HEK293 (cell line): ENCODE results near the gene ASXL2.

Source experiments
- CTCF ChIP-seq: fragments of 450-650 bp; formaldehyde crosslinking; IDR thresholded peaks from 2 replicates; pipeline ENCODE4 v1.5.1; 2016; ENCODE audit warnings: missing biosample characterization, missing genetic modification characterization
- MYNN ChIP-seq: fragments of 450-650 bp; formaldehyde crosslinking; IDR thresholded peaks from 2 replicates; pipeline ENCODE4 v1.5.1; 2016; ENCODE audit warnings: missing biosample characterization, missing genetic modification characterization, borderline replicate concordance
- PRDM10 ChIP-seq: fragments of 450-650 bp; formaldehyde crosslinking; IDR thresholded peaks from 2 replicates; pipeline ENCODE4 v1.5.1; 2016; ENCODE audit warnings: missing biosample characterization, missing genetic modification characterization
- SETDB1 ChIP-seq: IDR thresholded peaks from one replicate; pipeline ENCODE4 v1.6.1; 2017; ENCODE audit warnings: mild to moderate bottlenecking, low read length, moderate library complexity, mixed read lengths; ENCODE audit not compliant: insufficient read length
- ZBTB20 ChIP-seq: fragments of 450-650 bp; formaldehyde crosslinking; IDR thresholded peaks from 2 replicates; pipeline ENCODE4 v1.5.1; 2016; ENCODE audit warnings: missing biosample characterization, missing genetic modification characterization
- ZBTB49 ChIP-seq: fragments of 450-650 bp; formaldehyde crosslinking; IDR thresholded peaks from 2 replicates; pipeline ENCODE4 v1.5.1; 2016; ENCODE audit warnings: missing biosample characterization, missing genetic modification characterization, low read depth
- ZFP41 ChIP-seq: fragments of 450-650 bp; formaldehyde crosslinking; IDR thresholded peaks from 2 replicates; pipeline ENCODE4 v1.5.1; 2016; ENCODE audit warnings: missing biosample characterization, missing genetic modification characterization, borderline replicate concordance
- ZNF274 ChIP-seq, 2 experiments: fragments of 200-500 bp in 1 of 2; fragments of 450-650 bp in 1 of 2; sonication (Bioruptor generic) in 1 of 2; formaldehyde crosslinking in 1 of 2; IDR thresholded peaks; 2 replicates each; pipeline versions ENCODE4 v1.5.1 to v1.6.1; 2014 to 2016; ENCODE audit warnings: borderline replicate concordance in 1 of 2, inconsistent platforms in 1 of 2, low read length in 1 of 2, missing biosample characterization in 1 of 2, missing genetic modification characterization in 1 of 2
- ZNF610 ChIP-seq: fragments of 450-650 bp; formaldehyde crosslinking; IDR thresholded peaks from 2 replicates; pipeline ENCODE4 v1.5.1; 2016; ENCODE audit warnings: missing biosample characterization, missing genetic modification characterization, borderline replicate concordance
- ZNF747 ChIP-seq: fragments of 450-650 bp; formaldehyde crosslinking; IDR thresholded peaks from 2 replicates; pipeline ENCODE4 v1.5.1; 2016; ENCODE audit warnings: missing biosample characterization, missing genetic modification characterization
- TF ChIP-seq, protein P1 (sequence below): fragments of 450-650 bp; formaldehyde crosslinking; IDR thresholded peaks from 2 replicates; pipeline ENCODE4 v1.5.1; 2017; ENCODE audit warnings: missing biosample characterization, missing genetic modification characterization
- TF ChIP-seq, protein P2 (sequence below): fragments of 450-650 bp; formaldehyde crosslinking; IDR thresholded peaks from 2 replicates; pipeline ENCODE4 v1.5.1; 2017; ENCODE audit warnings: missing biosample characterization, missing genetic modification characterization
- TF ChIP-seq, protein P3 (sequence below): fragments of 450-650 bp; formaldehyde crosslinking; IDR thresholded peaks from 2 replicates; pipeline ENCODE4 v1.5.1; 2016; ENCODE audit warnings: missing biosample characterization, missing genetic modification characterization

- TF ChIP-seq, protein P1, sequence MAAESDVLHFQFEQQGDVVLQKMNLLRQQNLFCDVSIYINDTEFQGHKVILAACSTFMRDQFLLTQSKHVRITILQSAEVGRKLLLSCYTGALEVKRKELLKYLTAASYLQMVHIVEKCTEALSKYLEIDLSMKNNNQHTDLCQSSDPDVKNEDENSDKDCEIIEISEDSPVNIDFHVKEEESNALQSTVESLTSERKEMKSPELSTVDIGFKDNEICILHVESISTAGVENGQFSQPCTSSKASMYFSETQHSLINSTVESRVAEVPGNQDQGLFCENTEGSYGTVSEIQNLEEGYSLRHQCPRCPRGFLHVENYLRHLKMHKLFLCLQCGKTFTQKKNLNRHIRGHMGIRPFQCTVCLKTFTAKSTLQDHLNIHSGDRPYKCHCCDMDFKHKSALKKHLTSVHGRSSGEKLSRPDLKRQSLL (tag by site-specific recombination) = no peak
- TF ChIP-seq CTCF (tag by site-specific recombination) (no peak), ZNF610 (tag by site-specific recombination) (no peak), ZNF747 (tag by site-specific recombination) (no peak), ZFP41 (tag by site-specific recombination) (no peak), PRDM10 (tag by site-specific recombination) (no peak), ZBTB49 (tag by site-specific recombination) (no peak), ZBTB20 (tag by site-specific recombination) (no peak), MYNN (tag by site-specific recombination) (no peak), ZNF274 (IDR thresholded peaks at IDR 0.05; ENCODE audit: low read length) (no peak), ZNF274 (tag by site-specific recombination; IDR thresholded peaks at IDR 0.05; ENCODE audit: borderline replicate concordance) (no peak), SETDB1 (no peak)
- TF ChIP-seq, protein P2, sequence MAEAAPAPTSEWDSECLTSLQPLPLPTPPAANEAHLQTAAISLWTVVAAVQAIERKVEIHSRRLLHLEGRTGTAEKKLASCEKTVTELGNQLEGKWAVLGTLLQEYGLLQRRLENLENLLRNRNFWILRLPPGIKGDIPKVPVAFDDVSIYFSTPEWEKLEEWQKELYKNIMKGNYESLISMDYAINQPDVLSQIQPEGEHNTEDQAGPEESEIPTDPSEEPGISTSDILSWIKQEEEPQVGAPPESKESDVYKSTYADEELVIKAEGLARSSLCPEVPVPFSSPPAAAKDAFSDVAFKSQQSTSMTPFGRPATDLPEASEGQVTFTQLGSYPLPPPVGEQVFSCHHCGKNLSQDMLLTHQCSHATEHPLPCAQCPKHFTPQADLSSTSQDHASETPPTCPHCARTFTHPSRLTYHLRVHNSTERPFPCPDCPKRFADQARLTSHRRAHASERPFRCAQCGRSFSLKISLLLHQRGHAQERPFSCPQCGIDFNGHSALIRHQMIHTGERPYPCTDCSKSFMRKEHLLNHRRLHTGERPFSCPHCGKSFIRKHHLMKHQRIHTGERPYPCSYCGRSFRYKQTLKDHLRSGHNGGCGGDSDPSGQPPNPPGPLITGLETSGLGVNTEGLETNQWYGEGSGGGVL (tag by site-specific recombination) = no peak
- TF ChIP-seq, protein P3, sequence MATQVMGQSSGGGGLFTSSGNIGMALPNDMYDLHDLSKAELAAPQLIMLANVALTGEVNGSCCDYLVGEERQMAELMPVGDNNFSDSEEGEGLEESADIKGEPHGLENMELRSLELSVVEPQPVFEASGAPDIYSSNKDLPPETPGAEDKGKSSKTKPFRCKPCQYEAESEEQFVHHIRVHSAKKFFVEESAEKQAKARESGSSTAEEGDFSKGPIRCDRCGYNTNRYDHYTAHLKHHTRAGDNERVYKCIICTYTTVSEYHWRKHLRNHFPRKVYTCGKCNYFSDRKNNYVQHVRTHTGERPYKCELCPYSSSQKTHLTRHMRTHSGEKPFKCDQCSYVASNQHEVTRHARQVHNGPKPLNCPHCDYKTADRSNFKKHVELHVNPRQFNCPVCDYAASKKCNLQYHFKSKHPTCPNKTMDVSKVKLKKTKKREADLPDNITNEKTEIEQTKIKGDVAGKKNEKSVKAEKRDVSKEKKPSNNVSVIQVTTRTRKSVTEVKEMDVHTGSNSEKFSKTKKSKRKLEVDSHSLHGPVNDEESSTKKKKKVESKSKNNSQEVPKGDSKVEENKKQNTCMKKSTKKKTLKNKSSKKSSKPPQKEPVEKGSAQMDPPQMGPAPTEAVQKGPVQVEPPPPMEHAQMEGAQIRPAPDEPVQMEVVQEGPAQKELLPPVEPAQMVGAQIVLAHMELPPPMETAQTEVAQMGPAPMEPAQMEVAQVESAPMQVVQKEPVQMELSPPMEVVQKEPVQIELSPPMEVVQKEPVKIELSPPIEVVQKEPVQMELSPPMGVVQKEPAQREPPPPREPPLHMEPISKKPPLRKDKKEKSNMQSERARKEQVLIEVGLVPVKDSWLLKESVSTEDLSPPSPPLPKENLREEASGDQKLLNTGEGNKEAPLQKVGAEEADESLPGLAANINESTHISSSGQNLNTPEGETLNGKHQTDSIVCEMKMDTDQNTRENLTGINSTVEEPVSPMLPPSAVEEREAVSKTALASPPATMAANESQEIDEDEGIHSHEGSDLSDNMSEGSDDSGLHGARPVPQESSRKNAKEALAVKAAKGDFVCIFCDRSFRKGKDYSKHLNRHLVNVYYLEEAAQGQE = no peak
Observed at GRCh38 chr2:25690058-25690457, 188.2 kb downstream of the ASXL2 start.
